ENCODE data around the gene SESN1. TPM values are rescaled to one million over a fixed set of nuclear protein-coding genes. Genes with fewer than 3 reads are reported as not detected.

The SESN1 gene
- total RNA-seq, 1 donor from 2014 or later: 27.3 TPM

DNA sequence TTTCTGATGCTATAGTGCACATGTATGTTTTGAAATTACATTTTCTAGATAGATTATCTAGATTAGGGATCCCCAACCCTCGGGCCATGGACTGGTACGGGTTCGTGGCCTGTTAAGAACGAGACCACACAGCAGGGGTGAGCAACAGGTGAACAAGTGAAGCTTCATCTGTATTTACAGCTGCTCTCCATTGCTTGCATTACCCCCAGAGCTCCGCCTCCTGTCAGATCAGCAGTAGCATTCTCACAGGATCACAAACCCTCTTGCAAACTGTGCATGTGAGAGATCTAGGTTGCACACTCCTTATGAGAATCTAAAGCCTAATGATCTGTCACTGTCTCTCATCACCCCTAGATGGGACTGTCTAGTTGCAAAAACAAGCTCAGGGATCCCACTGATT lies 11.0 kb upstream of the SESN1 start:
- Histone ChIP-seq H3K4me1 (ENCODE audit: insufficient read depth, low read length) (no peaks in the 10 kb centered on the region), H3K4me2 (ENCODE audit: low read length) (no peak overlapping the region), H3K9me3 (ENCODE audit: insufficient read depth, low read depth, low read length) (no peaks in the 10 kb centered on the region), H3K36me3 (ENCODE audit: insufficient read depth, low read length) (no peaks in the 10 kb centered on the region), H3K79me2 (ENCODE audit: insufficient read depth, low read length) (peaks cover 54% of the 10 kb centered on the region), H4K20me1 (ENCODE audit: insufficient read depth, low read length) (peaks cover 5% of the 10 kb centered on the region), H2AFZ (ENCODE audit: low read depth, low read length) (no peak overlapping the region), H3K27ac (ENCODE audit: low read depth, low read length) (no peak overlapping the region), H3K27me3 (ENCODE audit: insufficient read depth, low read length) (no peaks in the 10 kb centered on the region), H3K9ac (ENCODE audit: low read length) (no peak overlapping the region), H3K4me3 (ENCODE audit: insufficient read depth, low read depth, low read length) (no peak overlapping the region)
- no peak overlapping the region for H3K27ac Mint-ChIP-seq (ENCODE audit: unreplicated experiment)
- no peaks in the 10 kb centered on the region for H3K27me3 Mint-ChIP-seq (ENCODE audit: low read depth, unreplicated experiment)
- no peaks in the 10 kb centered on the region for H3K4me1 Mint-ChIP-seq (ENCODE audit: low read depth, unreplicated experiment)
- peaks cover 3% of the 10 kb centered on the region for H3K36me3 Mint-ChIP-seq (ENCODE audit: low read depth, unreplicated experiment)
- FAIRE-seq (no peak), DNase-seq (ENCODE audit: low read depth) (no peak)
- no peak for TF ChIP-seq EZH2 (IDR thresholded peaks at IDR 0.05; ENCODE audit: insufficient read depth, low read length)
- TF ChIP-seq, protein P1, sequence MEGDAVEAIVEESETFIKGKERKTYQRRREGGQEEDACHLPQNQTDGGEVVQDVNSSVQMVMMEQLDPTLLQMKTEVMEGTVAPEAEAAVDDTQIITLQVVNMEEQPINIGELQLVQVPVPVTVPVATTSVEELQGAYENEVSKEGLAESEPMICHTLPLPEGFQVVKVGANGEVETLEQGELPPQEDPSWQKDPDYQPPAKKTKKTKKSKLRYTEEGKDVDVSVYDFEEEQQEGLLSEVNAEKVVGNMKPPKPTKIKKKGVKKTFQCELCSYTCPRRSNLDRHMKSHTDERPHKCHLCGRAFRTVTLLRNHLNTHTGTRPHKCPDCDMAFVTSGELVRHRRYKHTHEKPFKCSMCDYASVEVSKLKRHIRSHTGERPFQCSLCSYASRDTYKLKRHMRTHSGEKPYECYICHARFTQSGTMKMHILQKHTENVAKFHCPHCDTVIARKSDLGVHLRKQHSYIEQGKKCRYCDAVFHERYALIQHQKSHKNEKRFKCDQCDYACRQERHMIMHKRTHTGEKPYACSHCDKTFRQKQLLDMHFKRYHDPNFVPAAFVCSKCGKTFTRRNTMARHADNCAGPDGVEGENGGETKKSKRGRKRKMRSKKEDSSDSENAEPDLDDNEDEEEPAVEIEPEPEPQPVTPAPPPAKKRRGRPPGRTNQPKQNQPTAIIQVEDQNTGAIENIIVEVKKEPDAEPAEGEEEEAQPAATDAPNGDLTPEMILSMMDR (IDR thresholded peaks at IDR 0.05; ENCODE audit: insufficient read depth, low read depth, low read length): no peak
- H3K9me3 Mint-ChIP-seq (ENCODE audit: unreplicated experiment): peaks cover 4% of the 10 kb centered on the region
- no peak overlapping the region for H3K4me3 Mint-ChIP-seq (ENCODE audit: unreplicated experiment)

DNA sequence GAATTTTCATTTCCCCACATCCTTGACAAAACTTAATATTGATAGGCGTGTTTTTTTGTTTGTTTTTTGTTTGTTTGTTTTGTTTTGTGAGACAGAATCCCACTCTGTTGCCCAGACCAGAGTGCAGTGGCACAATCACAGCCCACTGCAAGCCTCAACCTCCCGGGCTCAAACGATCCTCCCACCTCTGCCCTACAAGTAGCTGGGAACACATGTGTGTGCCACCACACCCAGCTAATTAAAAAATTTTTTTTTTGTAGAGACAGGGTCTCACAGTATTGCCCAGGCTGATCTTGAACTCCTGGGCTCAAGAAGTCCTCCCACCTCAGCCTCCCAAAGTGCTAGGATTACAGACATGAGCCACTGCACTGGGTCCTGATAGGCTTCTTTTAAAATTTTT lies 9.9 kb upstream of the SESN1 start:
- FAIRE-seq (no peak), DNase-seq (ENCODE audit: low read depth) (no peak)
- Histone ChIP-seq H3K27ac (ENCODE audit: low read depth, low read length) (no peak overlapping the region), H3K4me2 (ENCODE audit: low read length) (no peak overlapping the region), H3K79me2 (ENCODE audit: insufficient read depth, low read length) (peaks cover 49% of the 10 kb centered on the region), H3K36me3 (ENCODE audit: insufficient read depth, low read length) (no peaks in the 10 kb centered on the region), H3K4me3 (ENCODE audit: insufficient read depth, low read depth, low read length) (no peak overlapping the region), H3K27me3 (ENCODE audit: insufficient read depth, low read length) (no peaks in the 10 kb centered on the region), H3K9ac (ENCODE audit: low read length) (no peak overlapping the region), H2AFZ (ENCODE audit: low read depth, low read length) (no peak overlapping the region), H3K4me1 (ENCODE audit: insufficient read depth, low read length) (no peaks in the 10 kb centered on the region), H4K20me1 (ENCODE audit: insufficient read depth, low read length) (peaks cover 5% of the 10 kb centered on the region), H3K9me3 (ENCODE audit: insufficient read depth, low read depth, low read length) (no peaks in the 10 kb centered on the region)
- no peaks in the 10 kb centered on the region for H3K27me3 Mint-ChIP-seq (ENCODE audit: low read depth, unreplicated experiment)
- no peak overlapping the region for H3K27ac Mint-ChIP-seq (ENCODE audit: unreplicated experiment)
- peaks cover 2% of the 10 kb centered on the region for H3K36me3 Mint-ChIP-seq (ENCODE audit: low read depth, unreplicated experiment)
- TF ChIP-seq, protein P1 (IDR thresholded peaks at IDR 0.05; ENCODE audit: insufficient read depth, low read depth, low read length): no peak
- TF ChIP-seq EZH2 (IDR thresholded peaks at IDR 0.05; ENCODE audit: insufficient read depth, low read length): no peak
- no peaks in the 10 kb centered on the region for H3K4me1 Mint-ChIP-seq (ENCODE audit: low read depth, unreplicated experiment)
- H3K9me3 Mint-ChIP-seq (ENCODE audit: unreplicated experiment): no peaks in the 10 kb centered on the region
- no peak overlapping the region for H3K4me3 Mint-ChIP-seq (ENCODE audit: unreplicated experiment)

DNA sequence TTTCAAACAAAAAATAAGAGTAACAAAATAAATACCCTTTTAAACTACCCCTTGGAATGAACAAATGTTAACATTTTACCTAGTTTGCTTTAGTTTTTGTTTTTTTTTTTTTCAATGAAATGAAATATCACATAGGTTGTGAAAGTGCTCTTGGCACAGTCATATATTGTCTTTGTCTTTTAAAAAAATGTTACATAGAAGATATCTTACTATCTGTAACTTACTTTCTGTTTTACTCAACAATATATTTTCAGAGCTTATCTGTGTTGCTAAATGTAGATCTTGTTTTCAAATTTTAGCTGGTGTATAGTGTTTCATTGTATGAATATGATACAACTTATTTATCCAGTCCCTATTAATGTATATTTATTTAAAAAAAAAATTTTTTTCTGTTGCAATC lies 9.3 kb upstream of the SESN1 start:
- H3K4me2 ChIP-seq (ENCODE audit: low read length): no peak overlapping the region
- no peak overlapping the region for H3K27ac Mint-ChIP-seq (ENCODE audit: unreplicated experiment)
- peaks cover 45% of the 10 kb centered on the region for H3K79me2 ChIP-seq (ENCODE audit: insufficient read depth, low read length)
- no peak overlapping the region for H3K4me3 Mint-ChIP-seq (ENCODE audit: unreplicated experiment)
- H3K27ac ChIP-seq (ENCODE audit: low read depth, low read length): no peak overlapping the region
- H3K4me3 ChIP-seq (ENCODE audit: insufficient read depth, low read depth, low read length): no peak overlapping the region
- TF ChIP-seq EZH2 (IDR thresholded peaks at IDR 0.05; ENCODE audit: insufficient read depth, low read length): no peak
- TF ChIP-seq, protein P1 (IDR thresholded peaks at IDR 0.05; ENCODE audit: insufficient read depth, low read depth, low read length): no peak
- H3K27me3 Mint-ChIP-seq (ENCODE audit: low read depth, unreplicated experiment): no peaks in the 10 kb centered on the region
- no peak overlapping the region for H2AFZ ChIP-seq (ENCODE audit: low read depth, low read length)
- FAIRE-seq (no peak), DNase-seq (ENCODE audit: low read depth) (no peak)
- no peaks in the 10 kb centered on the region for H3K27me3 ChIP-seq (ENCODE audit: insufficient read depth, low read length)
- no peaks in the 10 kb centered on the region for H3K4me1 Mint-ChIP-seq (ENCODE audit: low read depth, unreplicated experiment)
- H3K36me3 ChIP-seq (ENCODE audit: insufficient read depth, low read length): no peaks in the 10 kb centered on the region
- no peaks in the 10 kb centered on the region for H3K4me1 ChIP-seq (ENCODE audit: insufficient read depth, low read length)
- peaks cover 5% of the 10 kb centered on the region for H4K20me1 ChIP-seq (ENCODE audit: insufficient read depth, low read length)
- H3K9me3 Mint-ChIP-seq (ENCODE audit: unreplicated experiment): no peaks in the 10 kb centered on the region
- H3K9me3 ChIP-seq (ENCODE audit: insufficient read depth, low read depth, low read length): no peaks in the 10 kb centered on the region
- H3K9ac ChIP-seq (ENCODE audit: low read length): no peak overlapping the region
- H3K36me3 Mint-ChIP-seq (ENCODE audit: low read depth, unreplicated experiment): peaks cover 2% of the 10 kb centered on the region

All from astrocyte (in vitro differentiated cells and primary cell).